PC-9 (cell line): ENCODE data around the gene CD274.

Source experiments
- CTCF ChIP-seq: fragments of 200-600 bp; sonication (generic); conservative IDR thresholded peaks from 2 replicates; pipeline ENCODE4 v1.6.1; 2017; ENCODE audit warnings: mixed run types, antibody characterized with exemption, mild to moderate bottlenecking, moderate library complexity
- EZH2 ChIP-seq: fragments of 200-600 bp; sonication (generic); IDR thresholded peaks from 2 replicates; pipeline ENCODE4 v1.8.0; 2017; ENCODE audit warnings: antibody characterized with exemption, low read depth

GRCh38 chr9:5492965-5493678 is 42.8 kb downstream of the CD274 start:
- TF ChIP-seq EZH2 (no peak), CTCF (no peak)
